ENCODE data around the gene BPIFB1. TPM values are rescaled to one million over a fixed set of nuclear protein-coding genes. Genes with fewer than 3 reads are reported as not detected.

The BPIFB1 gene
- total and polyA plus RNA-seq, 2 donors (not counting 1 experiment from before 2014, with no cell fraction given) = not detected

- Histone ChIP-seq H2AFZ (ENCODE audit: low read length) (no peak overlapping the region), H3K4me1 (ENCODE audit: control insufficient read depth, extremely low read depth, insufficient read depth, low read length) (no peaks in the 10 kb centered on the region), H3K36me3 (ENCODE audit: control insufficient read depth, insufficient read depth, low read length) (no peaks in the 10 kb centered on the region), H3K4me2 (ENCODE audit: extremely low read depth, insufficient read depth, low read length) (no peak overlapping the region), H4K20me1 (ENCODE audit: control insufficient read depth, extremely low read depth, insufficient read depth, low read length) (no peaks in the 10 kb centered on the region), H3K4me3 (replicated peaks in 1 of 4; ENCODE audit: control extremely low read depth in 1 of 4, insufficient read depth in 1 of 4, low read depth in 3 of 4, low read length in 4 of 4) (no peak overlapping the region), H3K79me2 (ENCODE audit: control insufficient read depth, insufficient read depth, low read length) (no peaks in the 10 kb centered on the region), H3K9ac (ENCODE audit: insufficient read depth, low read length) (no peak overlapping the region), H3K27me3 (ENCODE audit: control insufficient read depth, insufficient read depth, low read length) (peaks cover 3% of the 10 kb centered on the region), H3K9me3 (ENCODE audit: control insufficient read depth, insufficient read depth, low read depth, low read length) (no peaks in the 10 kb centered on the region), H3K27ac (ENCODE audit: insufficient read depth, low read length) (no peak overlapping the region)
- no peak for DNase-seq (ENCODE audit: low read depth in 2 of 2)
- TF ChIP-seq CTCF (conservative IDR thresholded peaks at IDR 0.05 in 1 of 2, IDR thresholded peaks at IDR 0.05 in 1 of 2; ENCODE audit: low read depth in 1 of 2, low read length in 2 of 2) (no peak), EZH2 (IDR thresholded peaks at IDR 0.05; ENCODE audit: low read length, missing control alignments) (no peak)
These were observed 10.7 kb upstream of the BPIFB1 start for GRCh38 chr20:33272155-33272873.

DNA sequence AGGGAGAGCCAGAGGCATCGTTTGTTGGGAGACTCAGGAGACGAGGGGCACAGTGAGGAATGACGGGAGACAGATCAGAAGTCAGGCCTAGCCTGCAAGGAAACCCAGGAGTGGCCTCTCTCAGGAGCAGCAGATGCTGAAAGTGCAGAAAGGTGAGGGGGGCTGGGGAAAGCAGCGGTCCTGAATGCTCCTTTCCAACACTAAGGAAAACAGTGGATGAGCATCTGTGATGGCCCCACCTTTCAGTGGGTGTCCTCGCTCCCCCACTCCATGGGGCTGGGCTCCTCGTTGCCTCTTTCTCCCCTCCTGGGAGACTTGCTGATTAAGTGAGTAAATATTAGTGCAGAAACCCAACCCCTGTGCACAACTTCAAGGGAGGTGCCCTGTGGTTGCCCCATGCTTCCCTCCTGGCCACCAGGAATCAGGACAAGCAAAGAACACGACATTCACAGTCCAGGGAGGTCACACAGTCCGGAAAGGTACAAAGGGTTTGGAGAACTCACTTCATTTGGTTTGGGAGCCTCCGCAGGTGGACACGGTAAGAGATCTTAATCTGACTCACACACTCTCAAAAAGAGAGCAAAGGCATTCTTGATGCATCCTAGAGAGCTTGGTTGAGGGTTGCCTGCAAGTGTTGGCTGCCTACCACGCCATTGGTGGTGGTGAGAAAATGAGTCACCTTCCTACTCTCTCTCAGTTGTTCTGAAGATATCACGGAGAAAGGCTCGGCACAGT, 9.7 kb upstream of the BPIFB1 start:
- no peaks in the 10 kb centered on the region for H3K9me3 ChIP-seq (ENCODE audit: control insufficient read depth, insufficient read depth, low read depth, low read length)
- H3K79me2 ChIP-seq (ENCODE audit: control insufficient read depth, insufficient read depth, low read length) = no peaks in the 10 kb centered on the region
- H3K27ac ChIP-seq (ENCODE audit: insufficient read depth, low read length) = no peak overlapping the region
- peak in 1 of 2 donors; percentile 6 for DNase-seq (ENCODE audit: low read depth in 2 of 2)
- H4K20me1 ChIP-seq (ENCODE audit: control insufficient read depth, extremely low read depth, insufficient read depth, low read length) = no peaks in the 10 kb centered on the region
- H3K4me2 ChIP-seq (ENCODE audit: extremely low read depth, insufficient read depth, low read length) = no peak overlapping the region
- TF ChIP-seq EZH2 (IDR thresholded peaks at IDR 0.05; ENCODE audit: low read length, missing control alignments) (no peak), CTCF (conservative IDR thresholded peaks at IDR 0.05 in 1 of 2, IDR thresholded peaks at IDR 0.05 in 1 of 2; ENCODE audit: low read depth in 1 of 2, low read length in 2 of 2) (no peak)
- no peaks in the 10 kb centered on the region for H3K4me1 ChIP-seq (ENCODE audit: control insufficient read depth, extremely low read depth, insufficient read depth, low read length)
- H3K9ac ChIP-seq (ENCODE audit: insufficient read depth, low read length) = no peak overlapping the region
- H3K36me3 ChIP-seq (ENCODE audit: control insufficient read depth, insufficient read depth, low read length) = no peaks in the 10 kb centered on the region
- no peak overlapping the region for H3K4me3 ChIP-seq (replicated peaks in 1 of 4; ENCODE audit: control extremely low read depth in 1 of 4, insufficient read depth in 1 of 4, low read depth in 3 of 4, low read length in 4 of 4)
- H2AFZ ChIP-seq (ENCODE audit: low read length) = no peak overlapping the region
- H3K27me3 ChIP-seq (ENCODE audit: control insufficient read depth, insufficient read depth, low read length) = peaks cover 3% of the 10 kb centered on the region

GRCh38 chr20:33275215-33275614, 7.8 kb upstream of the BPIFB1 start:
- no peak overlapping the region for H2AFZ ChIP-seq (ENCODE audit: low read length)
- no peaks in the 10 kb centered on the region for H4K20me1 ChIP-seq (ENCODE audit: control insufficient read depth, extremely low read depth, insufficient read depth, low read length)
- H3K9me3 ChIP-seq (ENCODE audit: control insufficient read depth, insufficient read depth, low read depth, low read length) = no peaks in the 10 kb centered on the region
- no peaks in the 10 kb centered on the region for H3K36me3 ChIP-seq (ENCODE audit: control insufficient read depth, insufficient read depth, low read length)
- H3K27me3 ChIP-seq (ENCODE audit: control insufficient read depth, insufficient read depth, low read length) = peaks cover 3% of the 10 kb centered on the region
- H3K4me2 ChIP-seq (ENCODE audit: extremely low read depth, insufficient read depth, low read length) = no peak overlapping the region
- H3K4me1 ChIP-seq (ENCODE audit: control insufficient read depth, extremely low read depth, insufficient read depth, low read length) = no peaks in the 10 kb centered on the region
- H3K27ac ChIP-seq (ENCODE audit: insufficient read depth, low read length) = no peak overlapping the region
- no peak overlapping the region for H3K9ac ChIP-seq (ENCODE audit: insufficient read depth, low read length)
- TF ChIP-seq EZH2 (IDR thresholded peaks at IDR 0.05; ENCODE audit: low read length, missing control alignments) = no peak
- TF ChIP-seq CTCF (conservative IDR thresholded peaks at IDR 0.05 in 1 of 2, IDR thresholded peaks at IDR 0.05 in 1 of 2; ENCODE audit: low read depth in 1 of 2, low read length in 2 of 2) = no peak
- DNase-seq (ENCODE audit: low read depth in 2 of 2) = no peak
- H3K79me2 ChIP-seq (ENCODE audit: control insufficient read depth, insufficient read depth, low read length) = no peaks in the 10 kb centered on the region
- no peak overlapping the region for H3K4me3 ChIP-seq (replicated peaks in 1 of 4; ENCODE audit: control extremely low read depth in 1 of 4, insufficient read depth in 1 of 4, low read depth in 3 of 4, low read length in 4 of 4)

Measured in fibroblast of lung (primary cell).